WTC11 (cell line): ENCODE data around the gene TBL1X. TPM values are rescaled to one million over a fixed set of nuclear protein-coding genes. Genes with fewer than 3 reads are reported as not detected.

Experiments
- ATAC-seq: fragments of 200-7000 bp; cut with Tn5 transposase; 2 replicates; pipeline ENCODE4 v1.10.0; 2021; ENCODE audit warnings: mild to moderate bottlenecking, moderate library complexity
- CTCF ChIA-PET: fragments of 300-600 bp; sonication (Branson Sonifier 250); formaldehyde crosslinking; loops from one replicate; lab custom pipeline; 2021; ENCODE audit warnings: antibody characterized with exemption; lab: Charles Lee
- POLR2A ChIA-PET: fragments of 350-600 bp; sonication (Branson Sonifier 250); formaldehyde crosslinking; loops from one replicate; lab custom pipeline; 2021; ENCODE audit warnings: antibody characterized with exemption; lab: Charles Lee
- DNase-seq: peaks from one replicate; pipeline ENCODE4 v3.0.0; 2021; ENCODE audit warnings: low spot score
- H3K27ac Mint-ChIP-seq: 2 replicates; pipeline ENCODE4 v1.8.0; 2021; ENCODE audit warnings: mixed read lengths
- H3K27me3 Mint-ChIP-seq: 2 replicates; pipeline ENCODE4 v1.8.0; 2021; ENCODE audit warnings: low read depth, mild to moderate bottlenecking, moderate library complexity, mixed read lengths
- H3K36me3 Mint-ChIP-seq: 2 replicates; pipeline ENCODE4 v1.8.0; 2021; ENCODE audit warnings: mixed read lengths
- H3K4me1 Mint-ChIP-seq: 2 replicates; pipeline ENCODE4 v1.8.0; 2022; ENCODE audit warnings: mixed read lengths
- H3K4me3 Mint-ChIP-seq: 2 replicates; pipeline ENCODE4 v1.8.0; 2021; ENCODE audit warnings: mild to moderate bottlenecking, moderate library complexity, mixed read lengths
- H3K9me3 Mint-ChIP-seq: 2 replicates; pipeline ENCODE4 v1.8.0; 2021; ENCODE audit warnings: mixed read lengths
- ESRRA ChIP-seq: sonication (generic); formaldehyde crosslinking; IDR thresholded peaks from 2 replicates; pipeline ENCODE4 v1.8.1; 2022; ENCODE audit warnings: mild to moderate bottlenecking, missing genetic modification reagents, borderline replicate concordance
- FOXP1 ChIP-seq: sonication (generic); formaldehyde crosslinking; IDR thresholded peaks from 2 replicates; pipeline ENCODE4 v1.8.0; 2022; ENCODE audit warnings: missing genetic modification reagents, mild to moderate bottlenecking, moderate library complexity, borderline replicate concordance
- IRF2 ChIP-seq: sonication (generic); formaldehyde crosslinking; IDR thresholded peaks from 2 replicates; pipeline ENCODE4 v1.8.0; 2022; ENCODE audit warnings: low read depth, missing genetic modification reagents, borderline replicate concordance
- KAT7 ChIP-seq: sonication (generic); formaldehyde crosslinking; IDR thresholded peaks from 2 replicates; pipeline ENCODE4 v1.8.1; 2023; ENCODE audit warnings: missing genetic modification reagents, mild to moderate bottlenecking, borderline replicate concordance
- NR1H2 ChIP-seq: sonication (generic); formaldehyde crosslinking; IDR thresholded peaks from 2 replicates; pipeline ENCODE4 v1.9.0; 2021; ENCODE audit warnings: mild to moderate bottlenecking, moderate library complexity, missing genetic modification reagents
- NR3C1 ChIP-seq: sonication (generic); formaldehyde crosslinking; conservative IDR thresholded peaks from 2 replicates; pipeline ENCODE4 v1.8.1; 2023; ENCODE audit warnings: low read depth, mild to moderate bottlenecking, missing genetic modification reagents
- RORB ChIP-seq: fragments of 250-450 bp; sonication (Bioruptor Pico); IDR thresholded peaks from 2 replicates; pipeline ENCODE4 v1.9.0; 2021; ENCODE audit warnings: mild to moderate bottlenecking
- SMAD3 ChIP-seq: sonication (generic); formaldehyde crosslinking; IDR thresholded peaks from 2 replicates; pipeline ENCODE4 v1.8.0; 2022; ENCODE audit warnings: missing genetic modification reagents, mild to moderate bottlenecking, borderline replicate concordance
- SP1 ChIP-seq: sonication (generic); formaldehyde crosslinking; conservative IDR thresholded peaks from 2 replicates; pipeline ENCODE4 v1.8.1; 2022; ENCODE audit warnings: missing genetic modification reagents
- TEAD1 ChIP-seq: sonication (generic); formaldehyde crosslinking; IDR thresholded peaks from 2 replicates; pipeline ENCODE4 v1.8.0; 2022; ENCODE audit warnings: mild to moderate bottlenecking, missing genetic modification reagents
- TEAD4 ChIP-seq: sonication (generic); formaldehyde crosslinking; IDR thresholded peaks from 2 replicates; pipeline ENCODE4 v1.8.0; 2022; ENCODE audit warnings: mild to moderate bottlenecking, missing genetic modification reagents
- TP53 ChIP-seq: sonication (generic); formaldehyde crosslinking; IDR thresholded peaks from 2 replicates; pipeline ENCODE4 v1.8.1; 2023; ENCODE audit warnings: mild to moderate bottlenecking, missing genetic modification reagents
- ZNF138 ChIP-seq: sonication (generic); formaldehyde crosslinking; conservative IDR thresholded peaks from 2 replicates; pipeline ENCODE4 v1.8.1; 2022; ENCODE audit warnings: mild to moderate bottlenecking, moderate library complexity, missing genetic modification reagents
- ZNF232 ChIP-seq: sonication (generic); formaldehyde crosslinking; IDR thresholded peaks from 2 replicates; pipeline ENCODE4 v1.8.0; 2022; ENCODE audit warnings: mild to moderate bottlenecking, missing genetic modification reagents
- ZNF396 ChIP-seq: fragments of 250-450 bp; sonication (Bioruptor Pico); IDR thresholded peaks from 2 replicates; pipeline ENCODE4 v1.8.0; 2021; ENCODE audit warnings: mild to moderate bottlenecking, moderate library complexity, borderline replicate concordance
- ZNF416 ChIP-seq: fragments of 250-450 bp; sonication (Bioruptor Pico); IDR thresholded peaks from 2 replicates; pipeline ENCODE4 v1.9.0; 2021; ENCODE audit warnings: mild to moderate bottlenecking, inconsistent platforms
- total RNA-seq: library from RNA; stranded (reverse); gene quantifications from 3 replicates; pipeline ENCODE4 v1.2.3, GENCODE V29; 2021
- TF ChIP-seq, protein P1 (sequence below): sonication (generic); formaldehyde crosslinking; IDR thresholded peaks from 2 replicates; pipeline ENCODE4 v1.8.1; 2022; ENCODE audit warnings: low read depth, mild to moderate bottlenecking, moderate library complexity, missing genetic modification reagents, borderline replicate concordance
- TF ChIP-seq, protein P2 (sequence below): sonication (generic); formaldehyde crosslinking; IDR thresholded peaks from 2 replicates; pipeline ENCODE4 v1.8.0; 2022; ENCODE audit warnings: mild to moderate bottlenecking, missing genetic modification reagents
- TF ChIP-seq, protein P3 (sequence below): sonication (generic); formaldehyde crosslinking; IDR thresholded peaks from 2 replicates; pipeline ENCODE4 v1.8.1; 2022; ENCODE audit warnings: low read depth, missing genetic modification reagents, borderline replicate concordance
- TF ChIP-seq, protein P4 (sequence below): sonication (generic); formaldehyde crosslinking; IDR thresholded peaks from 2 replicates; pipeline ENCODE4 v1.8.0; 2023; ENCODE audit warnings: missing genetic modification reagents
- TF ChIP-seq, protein P5 (sequence below): sonication (generic); formaldehyde crosslinking; IDR thresholded peaks from 2 replicates; pipeline ENCODE4 v1.8.1; 2023; ENCODE audit warnings: mild to moderate bottlenecking, missing genetic modification reagents, moderate library complexity
- TF ChIP-seq, protein P6 (sequence below): sonication (generic); formaldehyde crosslinking; conservative IDR thresholded peaks from 2 replicates; pipeline ENCODE4 v1.8.1; 2022; ENCODE audit warnings: mild to moderate bottlenecking, missing genetic modification reagents
- TF ChIP-seq, protein P7 (sequence below): sonication (generic); formaldehyde crosslinking; IDR thresholded peaks from 2 replicates; pipeline ENCODE4 v1.8.1; 2023; ENCODE audit warnings: mild to moderate bottlenecking, moderate library complexity, missing genetic modification reagents

TBL1X gene
- total RNA-seq, 1 experiment from 2014 or later = 27.7 TPM

DNA sequence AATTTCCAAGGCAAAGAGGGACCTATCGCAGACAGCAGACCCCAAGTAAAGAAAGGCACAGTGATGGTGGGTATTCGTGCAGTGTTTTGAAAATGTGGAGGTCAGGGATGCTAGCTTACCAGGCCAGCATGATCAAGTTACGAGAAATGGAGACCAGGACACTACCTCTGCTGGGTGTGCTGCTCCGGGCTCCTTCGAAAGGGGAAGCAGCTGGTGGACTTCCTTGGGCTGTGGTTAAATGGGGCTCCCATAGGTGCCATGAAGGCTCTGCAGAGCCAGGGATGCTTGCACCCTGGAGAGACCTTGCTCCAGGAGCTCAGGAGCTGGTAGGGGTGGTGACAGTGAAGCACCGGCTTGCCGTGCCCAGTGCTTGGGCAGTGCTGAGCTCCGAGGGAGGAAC is 68.8 kb downstream of the TBL1X start:
- H3K36me3 Mint-ChIP-seq = 0 out of 2 replicates have a peak, but pooled peaks cover 4% of the 10 kb centered on the region
- H3K9me3 Mint-ChIP-seq = no peaks in the 10 kb centered on the region
- POLR2A ChIA-PET = no interaction called here
- H3K27ac Mint-ChIP-seq = no peak overlapping the region
- no peak for DNase-seq
- H3K4me3 Mint-ChIP-seq = no peak overlapping the region
- no peaks in the 10 kb centered on the region for H3K27me3 Mint-ChIP-seq
- TF ChIP-seq, protein P1, sequence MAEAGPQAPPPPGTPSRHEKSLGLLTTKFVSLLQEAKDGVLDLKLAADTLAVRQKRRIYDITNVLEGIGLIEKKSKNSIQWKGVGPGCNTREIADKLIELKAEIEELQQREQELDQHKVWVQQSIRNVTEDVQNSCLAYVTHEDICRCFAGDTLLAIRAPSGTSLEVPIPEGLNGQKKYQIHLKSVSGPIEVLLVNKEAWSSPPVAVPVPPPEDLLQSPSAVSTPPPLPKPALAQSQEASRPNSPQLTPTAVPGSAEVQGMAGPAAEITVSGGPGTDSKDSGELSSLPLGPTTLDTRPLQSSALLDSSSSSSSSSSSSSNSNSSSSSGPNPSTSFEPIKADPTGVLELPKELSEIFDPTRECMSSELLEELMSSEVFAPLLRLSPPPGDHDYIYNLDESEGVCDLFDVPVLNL = no peak
- TF ChIP-seq FOXP1 (CRISPR knock-in tag) (no peak), RORB (no peak), SP1 (CRISPR knock-in tag) (no peak), ZNF232 (CRISPR knock-in tag) (no peak), TEAD4 (CRISPR knock-in tag) (no peak), TP53 (no peak), IRF2 (CRISPR knock-in tag) (no peak), NR1H2 (CRISPR knock-in tag) (no peak), ZNF396 (CRISPR knock-in tag) (no peak), NR3C1 (CRISPR knock-in tag) (no peak), SMAD3 (CRISPR knock-in tag) (no peak)
- TF ChIP-seq, protein P2, sequence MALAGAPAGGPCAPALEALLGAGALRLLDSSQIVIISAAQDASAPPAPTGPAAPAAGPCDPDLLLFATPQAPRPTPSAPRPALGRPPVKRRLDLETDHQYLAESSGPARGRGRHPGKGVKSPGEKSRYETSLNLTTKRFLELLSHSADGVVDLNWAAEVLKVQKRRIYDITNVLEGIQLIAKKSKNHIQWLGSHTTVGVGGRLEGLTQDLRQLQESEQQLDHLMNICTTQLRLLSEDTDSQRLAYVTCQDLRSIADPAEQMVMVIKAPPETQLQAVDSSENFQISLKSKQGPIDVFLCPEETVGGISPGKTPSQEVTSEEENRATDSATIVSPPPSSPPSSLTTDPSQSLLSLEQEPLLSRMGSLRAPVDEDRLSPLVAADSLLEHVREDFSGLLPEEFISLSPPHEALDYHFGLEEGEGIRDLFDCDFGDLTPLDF (CRISPR knock-in tag) = no peak
- TF ChIP-seq, protein P3, sequence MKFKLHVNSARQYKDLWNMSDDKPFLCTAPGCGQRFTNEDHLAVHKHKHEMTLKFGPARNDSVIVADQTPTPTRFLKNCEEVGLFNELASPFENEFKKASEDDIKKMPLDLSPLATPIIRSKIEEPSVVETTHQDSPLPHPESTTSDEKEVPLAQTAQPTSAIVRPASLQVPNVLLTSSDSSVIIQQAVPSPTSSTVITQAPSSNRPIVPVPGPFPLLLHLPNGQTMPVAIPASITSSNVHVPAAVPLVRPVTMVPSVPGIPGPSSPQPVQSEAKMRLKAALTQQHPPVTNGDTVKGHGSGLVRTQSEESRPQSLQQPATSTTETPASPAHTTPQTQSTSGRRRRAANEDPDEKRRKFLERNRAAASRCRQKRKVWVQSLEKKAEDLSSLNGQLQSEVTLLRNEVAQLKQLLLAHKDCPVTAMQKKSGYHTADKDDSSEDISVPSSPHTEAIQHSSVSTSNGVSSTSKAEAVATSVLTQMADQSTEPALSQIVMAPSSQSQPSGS (CRISPR knock-in tag) = no peak
- TF ChIP-seq, protein P4, sequence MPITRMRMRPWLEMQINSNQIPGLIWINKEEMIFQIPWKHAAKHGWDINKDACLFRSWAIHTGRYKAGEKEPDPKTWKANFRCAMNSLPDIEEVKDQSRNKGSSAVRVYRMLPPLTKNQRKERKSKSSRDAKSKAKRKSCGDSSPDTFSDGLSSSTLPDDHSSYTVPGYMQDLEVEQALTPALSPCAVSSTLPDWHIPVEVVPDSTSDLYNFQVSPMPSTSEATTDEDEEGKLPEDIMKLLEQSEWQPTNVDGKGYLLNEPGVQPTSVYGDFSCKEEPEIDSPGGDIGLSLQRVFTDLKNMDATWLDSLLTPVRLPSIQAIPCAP (CRISPR knock-in tag) = no peak
- TF ChIP-seq, protein P5, sequence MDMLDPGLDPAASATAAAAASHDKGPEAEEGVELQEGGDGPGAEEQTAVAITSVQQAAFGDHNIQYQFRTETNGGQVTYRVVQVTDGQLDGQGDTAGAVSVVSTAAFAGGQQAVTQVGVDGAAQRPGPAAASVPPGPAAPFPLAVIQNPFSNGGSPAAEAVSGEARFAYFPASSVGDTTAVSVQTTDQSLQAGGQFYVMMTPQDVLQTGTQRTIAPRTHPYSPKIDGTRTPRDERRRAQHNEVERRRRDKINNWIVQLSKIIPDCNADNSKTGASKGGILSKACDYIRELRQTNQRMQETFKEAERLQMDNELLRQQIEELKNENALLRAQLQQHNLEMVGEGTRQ (CRISPR knock-in tag) = no peak
- TF ChIP-seq, all 79 proteins: peak for 0
- ATAC-seq = no peak
- CTCF ChIA-PET = interaction anchor here (1.2 kb wide), 1 partner anchor 40 kb away, joined by 4 read pairs; no protein-coding TSS in a partner anchor
- peaks cover 58% of the 10 kb centered on the region for H3K4me1 Mint-ChIP-seq

DNA sequence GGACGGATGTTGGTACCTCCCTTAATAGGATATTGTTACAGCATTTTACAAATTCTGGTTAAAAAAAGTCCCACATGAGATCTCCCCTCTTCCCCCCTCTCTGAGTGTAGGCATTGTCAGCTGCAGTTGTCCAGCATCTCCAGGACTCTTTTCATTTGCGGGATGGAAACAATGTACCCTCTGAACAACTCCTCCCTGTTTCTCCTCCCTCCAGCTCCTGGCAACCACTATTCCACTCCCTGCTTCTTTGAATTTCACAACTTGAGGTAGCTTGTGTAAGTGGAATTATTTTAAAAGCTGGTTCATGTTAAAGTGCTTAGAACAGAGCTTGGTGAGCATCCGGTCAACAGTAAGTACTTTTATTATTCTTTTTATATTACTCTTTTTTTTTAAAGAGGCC is 69.8 kb downstream of the TBL1X start:
- DNase-seq = no peak
- ChIA-PET CTCF (no interaction called here), POLR2A (no interaction called here)
- no peaks in the 10 kb centered on the region for H3K27me3 Mint-ChIP-seq
- no peak for ATAC-seq
- H3K4me3 Mint-ChIP-seq = no peak overlapping the region
- no peak overlapping the region; the same call in 1 of the 2 replicates for H3K27ac Mint-ChIP-seq
- 0 out of 2 replicates have a peak, but pooled peaks cover 4% of the 10 kb centered on the region for H3K36me3 Mint-ChIP-seq
- TF ChIP-seq, protein P6, sequence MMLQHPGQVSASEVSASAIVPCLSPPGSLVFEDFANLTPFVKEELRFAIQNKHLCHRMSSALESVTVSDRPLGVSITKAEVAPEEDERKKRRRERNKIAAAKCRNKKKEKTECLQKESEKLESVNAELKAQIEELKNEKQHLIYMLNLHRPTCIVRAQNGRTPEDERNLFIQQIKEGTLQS (CRISPR knock-in tag) = no peak
- no peak for TF ChIP-seq KAT7 (CRISPR knock-in tag)
- no peak for TF ChIP-seq ESRRA (CRISPR knock-in tag)
- TF ChIP-seq, protein P7, sequence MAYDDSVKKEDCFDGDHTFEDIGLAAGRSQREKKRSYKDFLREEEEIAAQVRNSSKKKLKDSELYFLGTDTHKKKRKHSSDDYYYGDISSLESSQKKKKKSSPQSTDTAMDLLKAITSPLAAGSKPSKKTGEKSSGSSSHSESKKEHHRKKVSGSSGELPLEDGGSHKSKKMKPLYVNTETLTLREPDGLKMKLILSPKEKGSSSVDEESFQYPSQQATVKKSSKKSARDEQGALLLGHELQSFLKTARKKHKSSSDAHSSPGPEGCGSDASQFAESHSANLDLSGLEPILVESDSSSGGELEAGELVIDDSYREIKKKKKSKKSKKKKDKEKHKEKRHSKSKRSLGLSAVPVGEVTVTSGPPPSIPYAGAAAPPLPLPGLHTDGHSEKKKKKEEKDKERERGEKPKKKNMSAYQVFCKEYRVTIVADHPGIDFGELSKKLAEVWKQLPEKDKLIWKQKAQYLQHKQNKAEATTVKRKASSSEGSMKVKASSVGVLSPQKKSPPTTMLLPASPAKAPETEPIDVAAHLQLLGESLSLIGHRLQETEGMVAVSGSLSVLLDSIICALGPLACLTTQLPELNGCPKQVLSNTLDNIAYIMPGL = no peak
- TF ChIP-seq ZNF138 (CRISPR knock-in tag) = no peak
- TF ChIP-seq ZNF396 (CRISPR knock-in tag) = no peak
- no peak for TF ChIP-seq ZNF416 (CRISPR knock-in tag)
- no peak for TF ChIP-seq TEAD1
- peaks cover 50% of the 10 kb centered on the region for H3K4me1 Mint-ChIP-seq
- no peaks in the 10 kb centered on the region for H3K9me3 Mint-ChIP-seq
